GM12891 (cell line): ENCODE data around the gene DYSF.

Experiments
- PAX5 ChIP-seq: IDR thresholded peaks from 2 replicates; pipeline ENCODE4 v1.6.1; 2011; ENCODE audit warnings: low read length, moderate library complexity, mild to moderate bottlenecking; ENCODE audit not compliant: insufficient read depth, severe bottlenecking
- POLR2A ChIP-seq: IDR thresholded peaks from 2 replicates; pipeline ENCODE4 v1.6.1; 2011; ENCODE audit warnings: low read depth, low read length, control low read depth

DNA sequence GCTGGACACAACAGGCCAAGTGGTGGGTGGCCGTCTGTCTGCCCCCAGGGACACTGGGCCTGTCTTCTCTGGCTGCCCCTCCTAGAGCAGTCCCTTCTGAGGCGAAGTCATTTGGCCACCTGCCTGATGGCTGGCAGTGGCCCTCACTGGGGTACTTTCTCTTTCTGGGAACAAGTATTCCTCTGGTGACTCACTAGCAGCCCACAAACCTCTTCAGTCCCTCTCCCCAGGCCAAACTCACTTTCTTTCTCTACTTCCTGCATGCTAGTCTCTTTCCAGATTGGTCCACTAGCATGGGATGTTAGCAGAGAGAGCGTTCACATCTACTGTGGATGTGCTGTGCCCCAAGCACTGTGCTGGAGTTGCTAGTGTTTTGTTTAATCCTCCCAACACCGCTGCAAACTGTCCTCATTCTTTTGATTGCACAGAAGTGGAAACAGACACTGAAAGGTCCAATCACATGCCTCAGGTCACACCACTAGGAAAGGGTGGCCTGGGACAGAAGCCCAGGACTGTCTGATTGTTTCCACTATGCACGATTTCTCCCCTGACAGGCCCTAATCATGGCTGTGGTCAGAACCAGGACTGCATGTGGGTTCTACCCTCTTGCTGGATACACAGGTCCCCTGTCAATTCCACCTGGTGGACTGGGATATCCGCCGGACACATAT, 5.2 kb downstream of the DYSF start:
- TF ChIP-seq POLR2A (no peak), PAX5 (no peak)
